Measurements from ENCODE around the gene ZDHHC11.
"Not testable (repeated sequence)": the region's sequence is repeated elsewhere in the genome, so short reads cannot be mapped to it uniquely, and the experiment has no call there.

ZDHHC11 gene

DNA sequence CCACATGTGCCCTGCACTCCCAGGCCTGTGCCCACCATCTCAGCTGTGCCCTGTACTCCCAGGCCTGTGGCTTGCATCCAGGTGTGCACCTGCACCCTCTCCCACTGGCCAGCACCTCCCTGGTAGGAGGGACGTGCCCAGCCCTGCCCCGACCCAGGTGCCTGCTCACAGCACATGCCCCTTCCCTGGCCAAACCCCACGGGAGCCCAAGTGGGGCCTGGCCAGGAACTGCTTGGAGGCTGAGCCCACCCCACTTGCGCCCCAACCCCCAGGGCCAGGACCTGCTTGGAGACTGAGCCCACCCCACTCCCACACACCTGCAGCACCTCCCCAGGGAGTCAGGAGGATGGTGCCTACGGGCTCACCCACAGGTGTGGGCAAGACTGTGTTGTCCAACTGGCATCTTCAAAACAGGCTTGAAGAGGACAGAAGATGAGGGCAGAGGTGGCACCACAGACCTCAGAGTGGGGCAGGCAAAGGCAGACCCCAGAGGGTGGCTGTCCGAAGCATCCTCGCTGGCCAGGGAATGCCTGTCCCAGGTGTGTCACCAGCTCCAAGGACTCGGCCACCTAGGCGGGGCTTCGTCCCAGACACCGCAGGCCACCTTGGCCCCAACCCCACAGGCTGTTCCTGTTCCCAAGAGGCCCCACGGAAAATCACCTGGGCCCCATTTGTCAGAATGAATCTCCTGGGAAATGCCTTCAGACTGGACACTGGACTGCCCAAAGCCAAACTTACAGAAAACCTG, 77.1 kb downstream of the ZDHHC11 start:
- no peak for DNase-seq

GRCh38 chr5:772931-773330, 77.9 kb downstream of the ZDHHC11 start:
- not testable (repeated sequence) for DNase-seq

DNA sequence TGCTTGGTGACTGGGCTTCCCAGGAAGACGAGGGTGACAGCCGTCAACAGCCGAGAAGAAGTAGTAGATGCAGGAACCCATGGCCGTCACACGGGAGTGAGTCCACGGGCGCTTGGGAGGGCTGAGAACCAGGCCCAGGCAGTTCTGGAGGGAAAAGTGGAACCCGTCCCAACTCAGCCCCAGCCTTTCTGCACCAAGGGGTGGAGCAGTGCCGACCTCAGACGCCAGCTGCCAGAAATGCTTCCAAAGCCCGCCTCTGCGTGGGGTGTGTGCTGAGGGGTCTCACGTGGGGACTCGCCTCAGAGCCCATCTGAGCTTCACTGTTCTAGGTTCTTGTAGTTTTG, 78.3 kb downstream of the ZDHHC11 start:
- not testable (repeated sequence) for DNase-seq

DNA sequence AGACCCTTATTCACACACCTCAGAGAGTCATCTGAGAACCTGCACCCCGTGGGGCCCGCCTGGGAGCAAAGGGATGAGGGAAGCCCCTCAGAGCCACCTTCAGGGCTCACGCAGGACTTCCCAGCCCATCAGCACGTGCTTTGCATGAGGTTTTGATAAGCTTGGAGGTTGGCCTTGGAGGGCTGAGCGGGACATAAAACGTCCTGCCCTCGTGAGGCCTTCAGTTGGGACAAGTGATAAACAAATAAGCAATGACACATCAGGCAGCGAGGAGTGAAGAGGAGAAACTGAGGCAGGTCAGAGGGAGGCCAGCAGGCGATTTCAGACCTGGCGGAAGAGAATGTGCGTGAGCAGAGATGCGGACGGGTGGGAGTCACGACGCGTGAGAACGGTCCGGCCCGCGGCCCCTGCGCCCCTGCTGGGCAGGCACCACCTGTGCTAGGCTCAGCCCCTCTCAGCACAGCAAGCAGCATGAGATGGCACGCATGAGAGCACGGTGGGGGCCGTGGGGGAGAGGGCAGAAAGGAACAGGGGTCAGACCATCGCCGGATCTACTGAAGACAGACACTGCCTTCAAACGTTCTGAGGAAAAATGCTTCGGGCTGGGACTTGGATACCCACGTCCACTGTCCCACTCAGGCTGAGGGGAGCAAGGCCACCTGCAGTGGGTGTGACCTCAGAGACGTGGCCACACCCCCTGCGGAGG, 78.8 kb downstream of the ZDHHC11 start:
- not testable (repeated sequence) for DNase-seq

GRCh38 chr5:771087-771781, 79.6 kb downstream of the ZDHHC11 start:
- not testable (repeated sequence) for DNase-seq

DNA sequence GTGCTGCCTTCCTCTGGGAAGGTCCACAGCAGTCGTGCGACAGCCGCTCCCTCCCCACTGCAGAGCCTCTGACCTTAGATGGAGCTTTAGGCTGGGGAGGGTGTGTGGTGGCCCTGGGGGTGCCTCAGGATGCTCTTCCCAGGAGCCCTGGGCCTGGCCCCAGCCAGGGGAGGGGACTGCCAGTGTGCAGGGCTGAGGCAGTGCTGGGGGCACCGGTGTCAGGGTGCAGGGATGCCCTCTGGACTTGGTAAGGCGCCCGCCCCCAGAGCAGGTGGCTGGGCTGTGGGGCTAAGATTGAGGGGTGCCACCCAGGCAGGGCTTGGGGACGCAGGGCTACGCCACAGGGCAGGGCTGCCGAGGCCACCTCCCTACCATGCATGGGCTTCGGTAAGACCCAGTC, 80.2 kb downstream of the ZDHHC11 start:
- DNase-seq, result not testable (repeated sequence)

DNA sequence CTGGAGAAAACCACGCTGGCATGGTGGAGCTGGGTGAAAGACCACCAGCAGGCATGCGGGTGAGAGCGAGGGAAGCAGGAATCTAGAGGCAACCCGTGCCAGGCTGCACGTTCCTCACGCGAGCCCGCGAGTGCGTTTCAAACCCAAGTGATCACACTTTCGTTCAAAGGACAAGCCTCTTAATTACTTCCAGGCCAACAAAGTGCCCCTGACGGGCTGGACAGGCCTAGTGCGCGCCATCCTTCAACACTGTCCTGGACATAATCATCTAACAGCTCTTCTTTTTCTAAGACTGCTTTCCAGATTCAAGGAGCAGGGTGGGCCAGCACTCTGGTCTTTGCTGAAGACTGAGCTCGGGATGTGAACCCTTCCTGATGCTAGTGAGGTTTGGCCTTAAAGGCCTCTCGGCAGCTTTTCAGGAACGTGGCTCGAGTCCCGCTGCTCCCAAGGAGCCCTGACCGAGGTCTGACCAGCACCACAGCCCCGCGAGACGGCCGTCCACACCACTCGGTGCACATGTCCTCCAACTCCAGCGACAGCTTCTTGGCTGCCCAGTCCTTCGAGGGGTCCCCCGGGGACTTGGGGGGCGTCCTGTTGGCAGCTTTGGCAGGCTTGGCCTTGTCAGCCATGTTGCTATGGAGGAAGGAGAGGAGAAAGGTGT, 81.2 kb downstream of the ZDHHC11 start:
- DNase-seq, result not testable (repeated sequence)

DNA sequence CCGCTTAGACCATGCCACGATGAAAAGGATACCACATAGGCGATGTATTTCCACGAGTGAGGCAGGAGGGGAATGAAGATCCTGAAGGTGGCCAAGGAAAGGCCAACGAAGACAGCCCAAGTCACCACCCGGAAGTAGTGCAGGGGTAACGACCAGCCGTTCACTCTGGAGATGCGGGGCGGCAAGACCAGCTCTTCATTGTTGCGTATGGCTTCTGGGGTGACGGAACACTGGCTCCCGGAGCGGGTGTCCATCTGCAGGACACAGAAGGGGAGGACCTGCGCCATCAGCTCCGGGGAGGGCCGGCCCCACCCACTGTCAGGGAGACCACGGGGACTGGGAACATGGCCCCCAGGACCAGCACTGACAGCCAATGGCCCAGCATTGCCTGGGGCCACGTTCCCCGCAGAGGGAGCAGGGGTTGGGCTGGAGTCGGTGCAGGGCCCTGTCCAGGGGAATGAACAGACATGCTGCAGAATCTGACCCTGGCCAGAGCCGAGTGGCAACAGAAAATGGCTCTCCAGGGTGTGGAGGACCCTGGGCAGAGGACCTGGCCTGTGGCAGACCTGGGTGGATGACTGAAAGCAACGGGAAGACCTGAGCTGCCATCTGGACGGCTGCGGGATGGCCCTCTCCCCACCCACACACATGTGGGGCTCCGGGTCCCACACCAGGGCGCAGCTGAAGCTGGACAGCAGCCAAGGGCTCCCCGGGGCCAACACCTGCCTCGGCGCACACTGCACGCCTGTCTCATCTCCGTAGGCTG, 83.9 kb downstream of the ZDHHC11 start:
- no peak for DNase-seq

DNA sequence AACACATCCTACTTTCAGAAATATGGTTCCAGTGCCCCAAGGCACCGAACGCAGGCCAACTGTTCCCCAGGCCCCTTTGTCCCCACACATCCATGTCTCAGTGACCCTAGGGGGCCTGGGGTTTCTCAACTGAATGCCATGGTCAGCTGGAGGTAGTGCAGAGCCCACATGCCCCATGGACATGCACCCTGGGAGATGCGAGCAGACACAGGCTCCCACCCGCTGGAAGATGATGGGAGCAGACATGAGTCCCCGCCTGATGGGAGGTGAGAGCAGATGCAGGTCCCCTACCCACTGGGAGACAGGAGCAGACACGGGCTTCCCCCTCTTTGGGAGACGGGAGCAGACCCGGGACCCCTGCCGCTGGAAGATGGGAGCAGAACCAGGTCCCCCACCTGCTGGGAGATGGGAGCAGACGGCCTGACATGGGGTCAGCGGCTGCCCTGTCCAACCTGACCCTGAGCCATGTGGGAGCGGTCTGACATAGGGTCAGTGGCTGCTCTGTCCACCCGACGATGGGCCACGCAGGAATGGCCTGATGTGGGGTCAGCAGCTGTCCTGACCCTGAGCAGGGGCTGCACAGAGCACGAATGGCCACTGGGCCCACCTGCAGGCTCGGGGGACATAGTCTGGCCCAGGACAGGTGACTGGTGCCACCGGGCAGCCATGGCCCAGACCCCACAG, 84.7 kb downstream of the ZDHHC11 start:
- no peak for DNase-seq

GRCh38 chr5:763998-764781, 86.6 kb downstream of the ZDHHC11 start:
- DNase-seq, result no peak

GRCh38 chr5:763397-763796, 87.4 kb downstream of the ZDHHC11 start:
- no peak for DNase-seq

DNA sequence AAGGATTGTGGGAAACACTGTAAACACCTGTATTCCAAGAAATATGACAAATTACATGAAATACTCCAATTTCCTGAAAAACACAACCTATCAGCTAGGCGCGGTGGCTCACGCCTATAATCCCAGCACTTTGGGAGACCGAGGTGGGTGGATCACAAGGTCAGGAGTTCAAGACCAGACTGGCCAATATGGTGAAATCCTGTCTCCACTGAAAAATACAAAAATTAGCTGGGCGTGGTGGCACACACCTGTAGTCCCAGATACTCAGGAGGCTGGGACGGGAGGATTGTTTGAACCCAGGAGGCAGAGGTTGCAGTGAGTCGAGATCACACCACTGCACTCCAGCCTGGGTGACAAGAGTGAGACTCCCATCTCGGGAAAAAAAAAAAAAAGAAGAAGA, 87.8 kb downstream of the ZDHHC11 start:
- not testable (repeated sequence) for DNase-seq

GRCh38 chr5:761854-762710, 88.7 kb downstream of the ZDHHC11 start:
- no peak for DNase-seq

GRCh38 chr5:761059-761771, 89.6 kb downstream of the ZDHHC11 start:
- DNase-seq, result no peak

DNA sequence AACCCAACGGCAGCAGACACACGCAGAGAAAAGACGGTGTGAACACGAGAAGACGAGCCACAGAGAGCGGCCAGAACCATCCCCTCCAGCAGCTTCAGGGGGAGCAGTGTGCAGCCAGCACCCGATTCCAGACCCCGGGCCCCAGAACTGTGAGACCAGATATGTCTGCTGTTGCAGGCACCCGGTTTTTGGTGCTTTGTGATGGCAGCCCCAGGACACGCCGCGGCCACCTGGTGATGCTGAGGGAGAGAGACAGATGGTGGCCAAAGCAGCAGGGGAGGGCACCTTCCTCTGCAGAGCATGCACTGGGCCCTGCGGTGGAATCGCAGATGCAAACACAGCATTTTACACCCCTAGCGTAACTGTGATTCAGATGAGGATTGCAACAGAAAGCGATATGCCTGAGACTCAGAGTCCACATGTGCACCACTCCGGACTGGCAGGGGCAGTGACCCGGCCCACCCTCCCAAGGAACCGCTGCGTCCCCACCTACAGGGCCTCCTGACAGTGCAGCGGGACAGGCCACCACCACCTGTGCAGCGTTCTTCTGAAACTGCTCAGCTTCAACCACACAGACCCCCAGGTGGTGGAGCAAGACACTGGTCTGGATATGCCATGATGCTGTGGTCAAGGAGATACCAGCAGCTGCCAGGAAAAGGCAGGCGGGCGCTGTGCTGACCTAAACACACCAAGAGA, 90.3 kb downstream of the ZDHHC11 start:
- no peak for DNase-seq

GRCh38 chr5:759781-760362, 90.9 kb downstream of the ZDHHC11 start:
- no peak for DNase-seq

DNA sequence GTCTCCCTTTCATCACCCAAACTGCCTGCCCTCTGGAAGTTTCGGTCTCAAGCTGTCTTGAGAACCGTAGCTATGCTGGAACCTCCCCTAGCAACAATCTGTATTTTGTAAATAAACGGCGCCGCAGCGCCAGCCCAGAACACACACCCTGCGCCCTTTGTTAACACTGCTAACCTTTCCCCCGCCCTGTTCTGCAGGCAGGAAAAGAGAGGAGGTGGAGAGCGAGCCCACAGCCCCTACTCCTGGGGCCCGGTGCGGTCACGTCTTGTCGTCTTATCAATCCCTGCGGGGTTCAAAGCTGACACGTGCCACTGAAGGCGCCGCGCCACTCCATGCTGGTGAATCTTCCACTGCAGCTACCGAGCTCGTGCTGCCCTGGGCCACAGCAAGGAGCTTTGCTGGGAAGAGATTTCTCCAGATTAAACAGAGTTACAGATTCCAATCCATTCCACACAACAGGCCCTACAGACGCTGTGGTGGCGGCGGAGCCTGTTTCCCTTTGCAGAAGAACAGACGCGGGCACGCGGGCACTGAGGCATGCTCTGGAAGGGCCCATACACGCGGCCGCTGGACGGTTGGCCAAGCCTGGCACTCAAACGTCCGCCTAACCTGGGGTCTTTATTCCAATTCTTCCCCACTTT, 91.6 kb downstream of the ZDHHC11 start:
- peak; percentile 56 for DNase-seq

DNA sequence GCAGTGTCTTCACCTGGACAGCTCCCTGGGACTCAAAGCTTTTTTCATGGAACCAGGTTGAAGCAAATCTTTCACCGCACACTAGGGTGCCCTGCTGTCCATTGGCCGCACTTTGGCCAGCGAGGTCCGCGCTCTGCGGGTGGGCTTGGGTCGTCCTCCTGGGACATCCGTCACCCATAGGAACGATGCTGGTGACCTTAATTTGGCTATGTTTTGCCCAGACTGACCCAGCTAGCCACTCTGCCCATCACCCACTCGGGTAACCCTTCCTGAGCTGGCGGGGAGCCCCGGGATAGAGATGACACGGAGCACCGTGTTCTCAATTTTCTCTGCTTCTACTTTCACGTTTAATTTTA, 92.1 kb downstream of the ZDHHC11 start:
- no peak for DNase-seq

All from CD4-positive, alpha-beta T cell treated with Interleukin-17A for 4 hours (primary cell).